Left ventricle myocardium superior (tissue), 1 donor: ENCODE data around the gene ARHGAP15. TPM values are rescaled to one million over a fixed set of nuclear protein-coding genes. Genes with fewer than 3 reads are reported as not detected.

Source experiments
- ATAC-seq: fragments of 200-7000 bp; cut with Tn5 transposase; one replicate; pipeline ENCODE4 v1.9.1; 2020; ENCODE audit warnings: mild to moderate bottlenecking, moderate library complexity
- DNase-seq: peaks from one replicate; pipeline ENCODE4 v3.0.0-alpha.2; 2020
- intact Hi-C: fragments of 100-400 bp; cut with micrococcal nuclease; formaldehyde crosslinking; loops from one replicate; pipeline ENCODE4 v1.11.0; 2022
- total RNA-seq: library from RNA; stranded (reverse); fragmentation: NEBNext Ultra II Directional; extraction: Animal tissue kit (Norgen Biotek cat#: 25700); gene quantifications from one replicate; pipeline ENCODE4 v1.2.1, GENCODE V29; 2021
- donor health status: DM: no; HTN: yes; CAD: no; lungs with severe emphysema.

ARHGAP15 gene
- total RNA-seq, 1 donor from 2014 or later = 4.2 TPM

DNA sequence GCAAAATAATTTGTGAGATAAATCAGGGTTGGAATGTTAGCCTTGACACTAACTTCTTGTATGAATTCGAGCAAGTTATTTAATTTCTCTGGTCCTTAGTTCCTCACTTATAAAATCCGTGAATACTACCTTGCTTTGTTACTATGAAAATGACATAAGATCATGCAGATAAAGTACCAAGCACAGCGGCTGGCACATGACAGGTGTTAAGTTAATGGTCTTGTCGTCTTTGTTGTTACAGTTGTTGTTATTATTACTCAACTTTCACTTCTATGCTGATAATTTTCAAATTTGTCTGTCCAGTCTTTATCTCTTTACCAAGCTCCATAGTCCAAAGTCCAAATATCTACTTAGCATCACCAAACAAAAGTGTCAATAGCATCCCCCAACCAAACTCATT is 482.1 kb downstream of the ARHGAP15 start:
- DNase-seq = no peak
- no peak for ATAC-seq
- intact Hi-C loops = no loop called here

DNA sequence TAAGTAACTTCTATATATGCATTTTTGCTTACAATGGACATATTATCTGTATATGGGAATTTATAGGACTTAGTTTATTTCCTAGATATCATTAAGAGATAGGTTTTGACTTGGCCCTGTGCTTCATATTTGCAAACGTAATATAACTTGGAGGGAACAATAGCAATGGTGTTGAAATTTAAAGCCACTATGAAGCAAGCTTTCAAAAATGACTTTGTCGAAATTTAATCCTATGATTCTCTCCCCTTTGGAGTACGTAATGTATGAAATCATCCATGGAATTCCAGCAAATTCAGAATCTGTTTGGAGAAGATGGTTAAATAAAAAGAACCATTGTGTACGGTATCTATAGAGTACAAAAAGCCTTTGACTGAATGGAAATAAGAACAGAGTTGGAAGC is 486.3 kb downstream of the ARHGAP15 start:
- no peak for DNase-seq
- intact Hi-C loops = no loop called here
- no peak for ATAC-seq

DNA sequence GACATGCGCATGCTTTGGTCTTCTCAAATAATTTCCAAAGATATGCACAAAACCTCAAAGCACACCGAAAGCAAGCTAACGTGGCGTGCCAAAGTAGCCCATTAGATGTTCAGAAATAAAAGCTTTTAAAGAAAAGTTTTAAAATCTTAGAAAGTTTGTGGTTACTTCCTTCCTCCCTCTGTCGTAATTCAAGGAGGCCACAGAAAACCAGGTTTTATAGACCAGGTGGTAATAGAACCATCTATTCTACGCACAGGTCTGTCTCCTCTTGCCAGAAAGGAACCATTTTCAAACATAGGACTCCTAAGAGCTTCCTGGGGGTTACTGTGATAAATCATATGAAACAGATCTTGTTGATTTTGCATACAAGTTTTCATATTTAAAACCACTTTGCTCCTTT is 487.2 kb downstream of the ARHGAP15 start:
- DNase-seq = no peak
- no peak for ATAC-seq
- intact Hi-C loops = no loop called here

- intact Hi-C loops = no loop called here
- no peak for DNase-seq
Observed at GRCh38 chr2:143617803-143618415, 488.7 kb downstream of the ARHGAP15 start.

DNA sequence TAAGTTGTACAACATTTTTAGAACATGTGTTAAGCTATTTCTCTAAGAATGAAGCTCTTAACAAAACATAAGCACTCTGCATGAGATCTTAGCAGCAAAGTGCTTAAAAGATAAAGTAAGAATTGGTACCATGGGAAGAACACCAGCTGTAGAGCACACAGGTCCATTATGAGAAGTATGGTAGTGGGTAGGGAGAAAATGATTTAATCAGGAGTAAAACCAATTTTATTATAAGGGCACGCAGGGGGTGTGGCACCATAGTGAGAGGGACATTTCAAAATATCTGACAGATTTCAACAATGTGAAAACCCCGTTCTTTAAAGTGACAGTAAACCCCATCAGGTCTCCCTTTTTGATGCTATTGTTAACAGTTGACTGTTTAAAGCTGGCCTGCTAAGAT is 492.9 kb downstream of the ARHGAP15 start:
- ATAC-seq (no peak), DNase-seq (no peak)
- intact Hi-C loops = no loop called here

More at GRCh38 chr2:143617803-143618415, 488.7 kb downstream of the ARHGAP15 start:
- ATAC-seq = no peak

- intact Hi-C loops = no loop called here
- no peak for DNase-seq
- ATAC-seq = no peak
Observed at GRCh38 chr2:143623231-143623908, 494.2 kb downstream of the ARHGAP15 start.

DNA sequence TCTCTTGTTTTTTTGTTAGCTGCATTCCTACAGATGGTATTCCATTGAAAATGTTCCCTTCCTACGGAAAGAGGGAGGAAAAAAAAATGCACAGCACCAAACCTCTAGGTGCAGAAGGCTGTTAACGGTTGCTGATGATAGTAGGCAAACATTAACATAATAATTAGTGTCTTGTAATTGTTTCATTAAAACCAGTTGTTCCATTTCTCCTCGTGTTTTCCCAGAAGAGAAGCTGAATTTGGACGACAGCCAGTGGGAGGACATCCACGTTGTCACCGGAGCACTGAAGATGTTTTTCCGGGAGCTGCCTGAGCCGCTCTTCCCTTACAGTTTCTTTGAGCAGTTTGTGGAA is 494.7 kb downstream of the ARHGAP15 start:
- intact Hi-C loops = no loop called here

GRCh38 chr2:143629340-143629739 is 500.1 kb downstream of the ARHGAP15 start:
- DNase-seq (no peak), ATAC-seq (no peak)
- intact Hi-C loops = no loop called here

More for the DNA sequence above, 494.7 kb downstream of the ARHGAP15 start:
- no peak for ATAC-seq
- DNase-seq = no peak

DNA sequence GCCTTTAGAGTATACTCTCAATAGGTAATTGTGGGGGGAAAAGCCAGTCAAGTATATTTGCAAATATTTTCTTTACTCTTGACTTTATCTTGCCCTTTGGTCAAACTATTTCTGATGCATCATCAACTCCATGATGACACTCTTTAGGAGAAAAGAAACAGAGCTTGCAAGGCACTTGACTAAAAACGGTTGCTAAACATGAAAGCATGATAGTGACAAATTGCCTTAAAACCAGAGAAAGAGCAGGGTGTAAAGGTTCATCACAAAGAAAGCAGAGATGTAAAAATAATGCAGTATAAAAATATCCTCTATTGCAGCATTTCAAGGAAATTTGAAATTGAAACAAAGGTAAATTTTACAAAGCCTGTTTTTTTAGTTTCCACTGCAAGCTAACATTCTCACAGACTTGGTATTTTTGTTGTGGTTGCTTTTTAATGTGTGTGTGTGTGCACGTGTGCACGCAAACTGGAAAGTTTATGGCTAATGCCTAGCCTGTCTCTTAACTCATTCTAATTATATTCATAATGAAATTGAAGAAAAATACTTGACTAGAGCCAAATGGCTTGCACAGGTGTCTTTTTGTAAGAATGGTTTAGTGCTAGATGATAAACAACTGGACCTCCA is 503.6 kb downstream of the ARHGAP15 start:
- DNase-seq (no peak), ATAC-seq (no peak)
- intact Hi-C loops = no loop called here

GRCh38 chr2:143633419-143633818 is 504.2 kb downstream of the ARHGAP15 start:
- no peak for ATAC-seq
- DNase-seq = no peak
- intact Hi-C loops = no loop called here

GRCh38 chr2:143635302-143635701 is 506.1 kb downstream of the ARHGAP15 start:
- intact Hi-C loops = no loop called here
- no peak for DNase-seq
- no peak for ATAC-seq

- intact Hi-C loops = no loop called here
- DNase-seq = no peak
- ATAC-seq = no peak
Observed at GRCh38 chr2:143635936-143636335, 506.7 kb downstream of the ARHGAP15 start.

- intact Hi-C loops = no loop called here
- no peak for ATAC-seq
- no peak for DNase-seq
Observed at GRCh38 chr2:143640826-143641225, 511.6 kb downstream of the ARHGAP15 start.

DNA sequence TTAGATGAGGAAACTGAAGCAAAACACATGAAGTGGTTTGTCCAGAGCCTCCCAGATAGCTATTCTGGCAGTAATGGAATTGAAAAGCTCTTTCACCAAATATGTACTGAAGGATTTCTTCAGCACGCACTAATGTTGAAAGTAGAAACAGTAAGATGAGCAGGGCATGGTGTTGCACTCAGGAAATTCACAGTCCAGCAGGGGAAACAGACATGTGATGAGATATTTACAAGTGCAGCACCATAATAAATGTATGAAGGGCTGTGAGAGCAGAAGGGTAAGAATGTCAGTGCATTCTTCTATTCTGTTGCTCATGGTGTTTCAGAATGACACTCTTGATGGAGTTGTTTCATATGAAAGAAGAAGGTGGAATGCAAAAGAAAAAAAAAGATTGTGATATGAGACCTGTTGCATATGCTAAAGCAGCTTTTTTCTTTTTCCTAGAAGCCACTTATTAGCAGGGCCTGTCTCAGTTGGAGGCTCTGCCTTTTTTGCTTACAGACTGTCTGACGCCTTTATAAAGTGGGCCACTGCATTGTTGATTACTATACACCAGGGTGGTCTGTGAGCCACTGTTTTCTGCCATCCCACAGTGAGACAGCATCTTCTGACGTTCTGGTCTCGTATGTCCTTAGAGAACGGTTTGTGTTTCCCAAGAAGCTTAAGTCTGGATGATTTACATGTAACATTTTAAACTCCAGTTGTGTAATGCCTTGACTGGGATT is 516.9 kb downstream of the ARHGAP15 start:
- intact Hi-C loops = no loop called here
- ATAC-seq = no peak

DNA sequence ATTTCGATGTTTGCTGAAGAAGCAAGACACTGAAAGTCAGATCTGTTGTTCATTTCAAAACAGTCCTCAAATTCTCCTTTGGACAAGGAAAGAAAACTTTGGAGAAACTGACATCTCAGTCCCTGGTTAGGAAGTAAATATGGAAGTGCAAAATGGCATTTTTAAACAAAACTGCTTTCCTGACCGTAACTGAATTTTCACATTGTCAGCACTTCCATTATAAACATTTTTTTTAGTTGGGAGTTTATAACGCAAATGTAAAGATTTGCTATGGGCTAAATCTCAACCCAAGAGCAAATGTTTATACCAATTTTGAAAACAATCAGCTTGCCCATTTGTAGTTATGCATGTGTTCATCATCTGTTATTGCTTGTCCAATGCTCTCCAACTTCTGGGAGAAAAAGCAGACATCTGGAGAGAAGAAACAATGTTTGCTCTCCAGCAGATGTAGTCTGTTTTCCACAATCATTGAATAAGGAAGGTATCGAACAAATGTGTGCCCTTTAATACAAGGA is 520.1 kb downstream of the ARHGAP15 start:
- no peak for ATAC-seq
- intact Hi-C loops = no loop called here

More for the DNA sequence above, 516.9 kb downstream of the ARHGAP15 start:
- DNase-seq = no peak

DNA sequence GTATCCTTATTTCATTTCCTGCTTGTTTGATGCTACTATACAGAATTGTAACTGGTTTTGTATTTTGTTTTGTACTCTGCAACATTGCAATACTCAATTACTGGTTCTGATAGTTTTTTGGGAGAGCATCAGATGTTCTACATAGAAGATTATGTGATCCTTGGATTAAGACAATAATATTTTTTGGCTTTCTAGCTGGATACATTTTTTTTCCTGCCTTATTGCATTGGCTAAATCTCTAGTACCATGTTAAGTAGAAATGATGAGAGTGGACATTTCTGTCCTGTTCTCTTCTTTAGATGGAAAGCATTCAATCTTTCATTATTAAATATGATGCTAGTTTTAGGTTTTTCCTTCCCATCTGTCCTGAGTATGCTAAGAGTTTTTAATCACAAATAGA is 523.5 kb downstream of the ARHGAP15 start:
- no peak for DNase-seq
- no peak for ATAC-seq
- intact Hi-C loops = no loop called here

More for the DNA sequence above, 520.1 kb downstream of the ARHGAP15 start:
- DNase-seq = no peak

DNA sequence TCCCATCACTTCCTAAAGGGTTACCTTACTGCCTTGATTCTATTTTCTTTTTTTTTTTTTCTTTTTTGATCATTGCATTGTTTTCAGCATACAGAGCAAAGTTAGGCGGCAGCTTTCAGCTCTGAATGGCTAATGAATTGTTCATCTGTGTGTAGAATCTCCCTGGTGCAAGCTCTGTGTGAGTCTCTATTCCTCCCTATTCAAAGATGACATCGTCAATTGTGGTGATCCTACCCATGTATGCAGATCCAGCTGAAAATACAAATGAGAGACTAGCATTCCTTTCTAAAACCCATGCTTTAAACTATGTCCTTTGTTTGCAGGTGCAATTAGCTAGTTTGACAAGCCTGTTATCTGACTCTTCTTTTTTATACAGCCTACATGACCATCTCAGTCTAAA is 539.0 kb downstream of the ARHGAP15 start:
- ATAC-seq = no peak
- DNase-seq = no peak
- intact Hi-C loops = no loop called here

DNA sequence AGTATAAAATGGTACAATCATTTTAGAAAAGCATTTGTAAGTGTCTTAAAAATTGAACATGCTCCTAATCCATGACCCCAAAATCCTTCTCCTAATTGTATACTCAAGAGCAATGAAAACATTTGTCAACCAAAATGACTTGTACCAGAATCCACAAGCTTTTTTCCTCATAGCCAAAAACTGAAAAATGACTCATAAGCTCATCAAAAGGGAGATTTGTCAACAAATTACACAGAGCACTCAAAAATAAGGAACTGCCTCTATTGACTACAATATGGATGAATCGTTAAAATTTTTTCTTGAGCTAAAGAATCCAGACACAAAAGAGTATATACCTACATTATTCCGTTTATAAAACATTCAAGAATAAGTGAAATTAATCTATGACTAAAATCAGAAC is 544.8 kb downstream of the ARHGAP15 start:
- intact Hi-C loops = no loop called here
- no peak for ATAC-seq

GRCh38 chr2:143675021-143675420 is 545.8 kb downstream of the ARHGAP15 start:
- ATAC-seq = no peak
- intact Hi-C loops = no loop called here
- no peak for DNase-seq

More for the DNA sequence above, 544.8 kb downstream of the ARHGAP15 start:
- DNase-seq = no peak

DNA sequence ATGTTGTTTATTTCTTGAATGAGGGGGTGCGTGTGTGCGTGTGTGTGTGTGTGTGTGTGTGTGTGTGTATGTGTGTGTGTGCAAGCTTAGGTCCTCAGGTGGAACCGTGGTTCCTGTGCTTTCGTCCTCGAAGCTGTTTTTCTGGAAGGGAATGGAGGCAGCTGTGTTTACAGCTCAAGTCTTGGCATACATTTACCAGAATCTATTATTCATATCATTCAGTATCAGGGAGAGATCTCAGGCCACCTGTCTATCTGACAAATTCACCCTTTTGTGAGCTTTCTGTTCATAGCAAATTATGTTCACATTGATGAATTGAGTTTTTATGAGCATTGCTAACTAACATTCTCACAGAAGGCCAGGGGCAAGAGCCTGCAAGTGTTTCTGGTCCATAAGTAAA is 550.4 kb downstream of the ARHGAP15 start:
- no peak for ATAC-seq
- DNase-seq = no peak
- intact Hi-C loops = no loop called here
